Fibroblast of the conjunctiva (primary cell): ENCODE measurements around the gene DNAJA3.

Experiments
- DNase-seq: peaks from one replicate; pipeline ENCODE4 v3.0.0-alpha.2; 2010; ENCODE audit warnings: low read depth

DNAJA3 gene

DNA sequence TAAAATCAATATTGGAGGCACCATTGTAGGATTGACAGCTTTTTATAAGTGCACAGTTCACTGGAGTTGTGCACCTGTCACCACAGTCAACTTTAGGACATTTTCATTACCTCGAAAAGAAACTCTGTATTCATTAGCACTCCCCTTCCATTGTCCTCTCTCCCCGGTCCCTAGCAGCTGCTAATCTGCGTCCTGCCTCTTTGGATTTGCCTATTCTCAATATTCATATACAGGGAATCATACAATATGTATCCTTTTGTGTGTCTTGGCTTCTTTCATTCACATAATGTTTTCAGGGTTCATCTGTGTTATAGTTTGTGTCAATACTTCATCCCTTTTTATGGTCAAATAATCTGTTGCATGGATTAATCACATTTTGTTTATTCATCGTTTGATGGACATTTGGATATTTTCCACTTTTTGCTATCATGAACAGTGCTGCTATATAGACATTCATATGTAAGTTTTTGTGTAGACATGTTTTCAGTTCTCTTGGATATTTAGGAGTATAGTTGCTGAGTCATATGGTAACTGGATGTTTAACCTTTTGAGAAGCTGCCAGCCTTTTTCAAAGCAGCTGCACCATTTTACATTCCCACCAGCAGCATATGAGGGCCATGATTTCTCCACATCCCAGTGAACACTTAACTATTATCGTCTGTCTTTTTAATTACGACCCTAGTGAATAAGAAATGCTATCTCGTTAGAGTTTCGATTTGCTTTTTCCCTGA, 9.8 kb downstream of the DNAJA3 start:
- no peak for DNase-seq

DNA sequence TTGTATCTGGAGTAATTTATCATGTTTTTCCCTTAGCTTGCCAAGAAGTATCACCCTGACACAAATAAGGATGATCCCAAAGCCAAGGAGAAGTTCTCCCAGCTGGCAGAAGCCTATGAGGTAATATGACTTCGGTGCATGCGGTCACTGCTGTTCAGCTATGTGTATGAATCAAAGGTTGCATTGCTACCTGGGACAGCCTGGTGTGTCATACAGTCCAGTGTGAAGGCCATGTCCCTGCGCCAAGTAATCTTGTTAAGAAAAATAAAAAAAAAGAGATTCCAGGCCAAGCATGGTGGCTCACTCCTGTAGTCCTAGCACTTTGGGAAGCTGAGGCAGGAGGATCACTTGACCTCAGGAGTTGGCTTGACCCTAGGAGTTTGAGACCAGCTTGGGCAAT, 11.7 kb downstream of the DNAJA3 start:
- no peak for DNase-seq

DNA sequence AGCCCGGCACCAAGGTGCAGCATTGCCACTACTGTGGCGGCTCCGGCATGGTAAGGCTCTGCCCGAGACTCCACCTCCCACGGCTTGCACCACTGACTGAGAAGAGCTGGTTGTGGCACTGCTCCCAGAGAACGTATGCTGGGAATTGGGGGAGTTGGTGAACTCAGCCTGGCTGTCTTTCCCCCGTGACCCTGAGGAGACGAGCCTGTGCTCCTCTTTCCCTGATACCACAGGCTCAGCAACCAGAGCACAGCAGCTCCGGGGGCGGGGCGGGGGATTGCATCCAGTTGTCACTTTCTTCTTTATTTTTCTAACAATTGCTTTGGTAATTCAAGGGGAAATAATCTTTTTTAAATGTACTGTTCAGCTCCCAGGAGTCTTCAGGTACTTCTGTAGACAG, 16.7 kb downstream of the DNAJA3 start:
- no peak for DNase-seq

DNA sequence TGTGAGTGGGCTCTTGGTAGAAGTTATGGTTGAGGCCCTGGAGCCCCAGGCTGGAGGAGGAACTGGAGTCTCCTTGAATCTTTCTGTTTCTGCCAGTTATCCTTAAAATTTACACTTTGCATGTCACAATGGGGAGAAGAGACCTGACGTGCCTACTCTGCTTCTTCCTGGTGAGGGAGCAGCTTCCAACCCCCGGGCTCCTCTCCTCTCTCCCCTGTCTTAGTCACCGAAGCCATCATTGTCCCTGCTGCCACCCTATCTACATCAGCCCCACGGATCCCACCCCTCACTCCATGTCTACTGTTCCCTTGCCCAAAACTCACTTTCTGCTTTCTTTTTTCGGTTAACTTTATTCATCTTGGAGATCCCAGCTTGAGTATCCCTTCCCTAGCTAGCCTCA, 17.6 kb downstream of the DNAJA3 start:
- no peak for DNase-seq

DNA sequence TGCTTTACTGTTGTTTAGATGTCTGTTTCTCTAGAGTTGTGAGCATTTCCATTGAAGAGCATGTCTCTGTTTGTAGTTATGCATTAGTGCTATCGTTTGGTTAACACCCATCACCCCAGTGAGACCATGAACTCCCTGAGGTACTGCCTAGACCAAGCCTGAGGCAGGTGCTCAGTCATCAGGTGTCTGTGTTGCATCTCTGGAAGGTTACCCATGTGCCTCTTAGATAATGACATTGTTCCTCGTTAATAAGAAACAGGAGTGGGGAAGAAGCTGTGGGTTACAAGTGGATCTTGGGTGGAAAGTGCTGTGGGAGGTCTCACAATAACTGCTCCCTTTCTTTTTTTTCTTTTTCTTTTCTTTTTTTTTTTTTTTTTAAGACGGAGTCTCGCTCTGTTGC, 18.3 kb downstream of the DNAJA3 start:
- no peak for DNase-seq

DNA sequence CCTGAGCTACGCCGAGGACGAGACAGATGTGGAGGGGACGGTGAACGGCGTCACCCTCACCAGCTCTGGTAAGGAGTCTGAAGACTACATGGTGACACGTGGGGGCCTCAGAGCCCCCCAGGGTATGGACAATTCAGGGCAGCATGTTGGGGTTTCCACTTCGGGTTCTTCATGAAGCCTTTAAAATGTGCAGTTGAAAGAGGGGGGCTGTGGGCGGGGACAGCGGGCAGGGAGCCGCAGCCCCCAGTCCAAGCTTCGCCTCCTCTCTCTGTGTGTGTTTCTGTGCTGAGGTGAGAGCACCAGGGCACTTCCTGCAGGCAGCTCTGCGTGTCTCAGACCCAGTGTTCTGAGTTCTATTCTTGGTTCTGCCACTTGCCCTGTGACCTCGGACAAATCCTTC, 24.8 kb downstream of the DNAJA3 start:
- DNase-seq, result no peak

DNA sequence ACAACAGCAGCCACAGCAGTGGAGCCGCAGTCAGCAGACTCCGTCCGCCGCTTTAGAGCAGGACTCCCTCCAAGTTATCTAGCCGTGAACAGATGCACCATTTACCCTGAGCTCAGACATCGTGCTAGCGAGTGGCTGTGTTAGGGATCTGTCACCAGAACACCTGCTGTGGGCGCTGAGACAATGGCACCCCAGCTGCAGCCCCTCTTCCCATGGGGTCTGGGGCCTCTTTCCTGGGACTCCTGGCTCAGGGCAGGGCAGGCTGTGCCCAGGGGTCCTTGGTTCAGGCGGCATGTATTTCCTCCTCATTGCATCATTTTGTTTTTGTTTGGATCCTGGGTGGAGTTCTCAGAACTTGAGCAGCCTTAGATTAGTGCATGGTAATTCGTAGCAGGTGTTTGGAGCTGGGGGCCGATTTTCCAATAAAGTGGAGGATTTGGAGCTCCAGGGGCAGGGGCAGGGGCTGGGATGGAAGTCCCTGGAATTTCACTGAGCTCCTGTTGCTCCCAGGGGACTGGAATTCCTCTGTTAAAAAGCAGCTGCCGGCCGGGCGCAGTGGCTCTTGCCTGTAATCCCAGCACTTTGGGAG, 25.4 kb downstream of the DNAJA3 start:
- peak; percentile 68 for DNase-seq

DNA sequence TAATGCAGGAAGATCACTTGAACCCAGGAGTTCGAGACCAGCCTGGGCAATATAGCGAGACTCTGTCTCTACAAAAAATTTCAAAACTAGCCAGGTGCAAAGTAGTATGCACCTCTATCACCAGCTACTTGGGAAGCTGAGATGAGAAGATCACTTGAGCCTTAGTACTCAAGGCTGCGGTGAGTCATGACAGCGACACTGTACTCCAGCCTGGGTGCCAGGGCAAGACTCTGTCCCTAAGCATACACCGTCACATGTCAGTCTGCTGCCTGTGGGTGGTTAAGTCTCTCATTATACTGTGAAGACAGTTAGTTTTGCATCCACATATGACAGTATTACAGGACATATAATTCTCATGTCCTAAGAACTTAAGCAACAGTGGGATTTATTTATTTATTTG, 27.0 kb downstream of the DNAJA3 start:
- DNase-seq, result no peak

DNA sequence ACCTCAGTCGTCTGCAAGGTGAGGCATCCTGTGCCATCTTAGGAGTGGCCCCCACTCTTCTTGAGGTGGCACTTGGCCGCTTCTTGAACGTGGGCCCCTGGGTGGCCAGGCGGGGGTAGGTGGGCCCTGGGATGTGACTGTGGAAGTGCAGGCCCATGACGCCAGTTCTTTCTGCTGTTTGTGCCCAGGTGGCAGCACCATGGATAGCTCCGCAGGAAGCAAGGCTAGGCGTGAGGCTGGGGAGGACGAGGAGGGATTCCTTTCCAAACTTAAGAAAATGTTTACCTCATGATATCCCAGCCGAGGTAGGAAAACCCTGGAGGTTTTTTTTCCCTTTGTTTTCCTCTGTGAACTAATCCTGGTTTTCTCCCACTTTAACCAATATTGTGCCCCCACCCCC, 29.0 kb downstream of the DNAJA3 start:
- no peak for DNase-seq

DNA sequence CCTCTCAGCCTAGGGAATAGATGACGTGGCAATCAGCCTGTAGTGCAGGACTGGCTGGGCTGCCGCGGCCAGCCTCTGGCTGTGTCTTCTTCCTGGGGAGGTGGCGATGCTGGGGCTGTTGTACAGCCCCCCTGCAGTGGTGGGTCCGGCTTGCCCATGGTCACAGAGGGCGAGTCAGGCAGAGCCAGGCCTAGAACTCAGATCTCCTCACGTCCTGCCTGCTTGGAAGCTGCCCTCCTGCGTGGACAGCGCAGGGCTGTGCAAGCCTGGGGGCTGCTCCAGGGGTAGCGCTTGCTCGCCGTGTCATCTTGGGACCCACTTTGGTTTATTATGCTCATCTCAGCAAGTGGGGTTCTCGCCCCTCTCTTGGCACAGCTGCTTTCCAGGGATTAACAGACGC, 29.4 kb downstream of the DNAJA3 start:
- DNase-seq, result no peak

DNA sequence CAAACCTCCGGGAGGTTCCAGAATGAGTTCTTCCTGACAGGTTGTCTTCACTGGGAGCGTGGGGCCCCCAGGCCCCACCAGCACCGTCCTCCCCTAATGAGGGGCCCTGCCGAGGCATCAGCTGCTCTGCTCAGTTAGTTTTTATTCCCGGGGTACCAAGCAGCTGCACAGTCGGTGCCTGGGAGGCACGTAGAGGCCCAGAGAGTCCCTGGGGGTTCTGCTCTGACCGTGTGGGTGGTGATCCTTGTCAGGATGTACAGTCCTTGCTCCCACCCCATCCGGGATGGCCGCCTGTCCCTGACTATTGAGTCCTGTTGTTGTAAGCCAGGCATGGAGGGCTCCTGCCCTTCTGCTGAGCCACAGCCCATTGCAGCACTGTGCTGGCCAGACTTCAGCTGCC, 30.3 kb downstream of the DNAJA3 start:
- no peak for DNase-seq

DNA sequence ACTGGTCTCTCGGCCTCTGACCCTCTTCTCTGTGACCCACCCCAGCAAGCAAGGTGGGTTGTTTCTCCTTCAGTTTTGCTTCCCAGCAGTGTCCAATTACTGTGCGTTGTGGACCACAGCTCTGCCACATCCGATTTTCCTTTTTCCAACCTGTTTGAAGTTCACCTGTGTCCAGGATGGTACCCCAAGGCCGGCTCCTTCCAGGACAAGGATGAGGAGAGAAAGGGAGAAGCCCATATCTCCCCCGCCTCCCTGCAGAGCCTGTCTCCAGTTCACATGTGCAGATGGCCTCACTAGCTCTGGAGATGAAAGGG, 35.2 kb downstream of the DNAJA3 start:
- no peak for DNase-seq

DNA sequence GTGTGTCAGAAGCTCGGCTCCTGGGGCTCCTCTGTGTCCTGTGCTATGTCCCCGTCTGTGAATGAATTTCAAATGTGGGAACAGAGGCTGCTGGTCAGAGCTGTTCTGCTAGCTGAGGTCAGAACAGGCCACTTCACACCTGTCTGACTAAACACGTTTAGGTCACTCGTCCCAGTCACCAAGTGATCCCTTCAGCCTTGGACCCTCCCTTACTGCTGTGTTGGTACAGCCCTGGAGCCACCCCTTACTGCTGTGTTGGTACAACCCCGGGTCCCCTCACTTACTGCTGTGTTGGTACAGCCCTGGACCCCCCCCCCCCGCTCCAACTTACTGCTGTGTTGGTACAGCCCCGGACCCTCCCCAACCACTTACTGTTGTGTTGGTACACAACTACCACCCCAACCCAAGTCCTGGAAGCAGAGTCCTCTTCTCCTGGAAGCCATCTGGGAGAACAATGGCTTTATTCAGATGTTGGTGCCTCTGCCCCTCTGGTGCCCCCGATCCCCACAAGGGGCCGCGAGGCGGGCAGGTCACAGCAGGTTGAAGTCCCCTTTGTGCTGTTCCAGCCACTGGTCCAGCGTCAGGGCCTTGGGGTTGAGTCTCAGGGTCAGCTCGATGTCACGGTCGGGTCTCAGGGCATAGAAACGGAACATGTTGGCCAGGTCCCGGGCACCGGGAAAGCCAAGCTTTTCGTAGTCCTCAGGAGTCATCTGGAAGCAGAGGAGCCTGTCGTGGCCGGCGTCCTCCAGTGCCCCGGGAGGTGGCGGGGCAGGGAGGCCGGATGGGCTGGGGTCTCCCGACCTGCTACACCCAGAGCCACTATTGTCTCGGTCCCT, 35.8 kb downstream of the DNAJA3 start:
- DNase-seq, result no peak

DNA sequence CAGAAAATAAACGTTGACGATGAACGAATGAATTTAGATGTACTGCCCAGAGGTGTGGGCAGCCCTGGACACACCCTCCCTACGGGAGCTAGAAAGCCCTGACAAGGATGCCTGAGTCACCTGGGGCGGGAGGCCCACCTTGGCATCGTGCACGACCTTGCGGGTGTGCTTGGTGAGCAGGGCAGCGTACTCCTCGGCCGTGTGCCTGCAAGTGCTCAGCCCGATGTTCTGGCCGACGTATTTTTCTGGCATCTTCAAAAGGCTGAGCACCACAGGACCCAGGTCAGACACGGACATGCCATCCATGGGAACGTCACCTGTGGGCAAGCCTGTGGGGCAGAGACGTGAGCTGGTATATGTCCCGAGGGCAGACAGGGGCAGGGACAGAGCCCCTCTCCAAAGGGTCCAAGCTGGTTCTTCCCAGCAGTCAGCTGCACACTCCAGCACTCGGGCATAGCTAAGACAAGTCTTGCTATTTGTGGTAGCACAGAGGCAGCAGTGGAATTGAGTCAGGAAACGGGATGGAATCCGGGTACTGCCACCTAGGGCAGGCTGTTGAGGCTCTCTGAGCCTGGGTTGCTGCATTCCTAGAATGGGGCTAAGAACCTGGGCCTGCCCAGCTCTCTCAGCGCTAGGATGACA, 38.0 kb downstream of the DNAJA3 start:
- DNase-seq, result no peak

DNA sequence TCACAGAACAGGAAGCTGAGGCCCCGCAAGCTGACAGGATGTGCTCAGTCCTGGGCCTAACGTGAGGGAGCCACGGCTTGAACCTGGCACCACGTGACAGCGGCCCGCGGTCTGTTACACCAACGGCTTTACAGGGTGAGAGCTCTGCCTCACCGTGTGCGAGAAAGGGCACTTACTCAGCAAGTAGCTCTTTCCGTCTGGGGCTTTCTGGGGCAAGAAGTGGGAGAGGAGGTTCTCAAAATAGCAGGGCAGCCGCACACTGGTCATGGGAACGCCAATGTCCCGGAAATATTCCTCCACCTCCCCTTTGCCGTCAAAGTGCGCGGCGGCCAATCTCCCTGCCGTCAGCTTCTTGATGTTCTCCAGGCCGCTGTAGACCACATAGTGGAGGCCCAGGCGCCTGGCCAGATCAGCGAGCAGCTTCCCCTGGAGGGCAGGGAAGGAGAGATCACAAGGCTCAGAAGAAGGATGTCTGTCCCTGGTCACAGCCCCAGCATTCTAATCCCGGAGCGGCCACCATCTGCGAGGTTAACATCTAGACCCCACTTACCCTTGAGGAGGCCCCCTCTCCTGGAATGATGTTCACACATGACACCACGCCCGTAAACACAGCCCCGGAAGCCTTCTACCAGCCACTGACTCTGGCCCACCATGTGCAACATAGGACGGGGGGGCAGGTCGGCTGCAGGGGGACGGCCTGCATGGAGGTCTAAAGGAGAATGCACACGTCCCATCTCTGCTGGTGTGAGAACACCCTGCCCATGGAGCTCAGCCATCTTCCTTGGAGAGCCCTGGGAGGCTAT, 40.5 kb downstream of the DNAJA3 start:
- DNase-seq, result no peak

DNA sequence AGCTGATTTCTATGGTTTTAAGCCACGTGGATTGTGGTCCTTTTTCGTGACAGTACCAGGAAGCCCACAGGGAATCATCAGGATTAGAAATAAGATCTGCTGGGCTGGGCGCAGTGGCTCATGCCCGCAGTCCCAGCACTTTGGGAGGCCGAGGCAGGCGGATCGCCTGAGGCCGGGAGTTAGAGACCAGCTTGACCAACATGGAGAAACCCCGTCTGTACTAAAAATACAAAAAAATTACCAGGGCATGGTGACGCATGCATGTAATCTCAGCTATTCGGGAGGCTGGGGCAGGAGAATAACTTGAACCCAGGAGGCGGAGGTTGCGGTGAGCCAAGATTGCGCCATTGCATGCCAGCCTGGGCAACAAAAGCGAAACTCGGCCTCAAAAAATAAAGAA, 42.2 kb downstream of the DNAJA3 start:
- DNase-seq, result no peak

DNA sequence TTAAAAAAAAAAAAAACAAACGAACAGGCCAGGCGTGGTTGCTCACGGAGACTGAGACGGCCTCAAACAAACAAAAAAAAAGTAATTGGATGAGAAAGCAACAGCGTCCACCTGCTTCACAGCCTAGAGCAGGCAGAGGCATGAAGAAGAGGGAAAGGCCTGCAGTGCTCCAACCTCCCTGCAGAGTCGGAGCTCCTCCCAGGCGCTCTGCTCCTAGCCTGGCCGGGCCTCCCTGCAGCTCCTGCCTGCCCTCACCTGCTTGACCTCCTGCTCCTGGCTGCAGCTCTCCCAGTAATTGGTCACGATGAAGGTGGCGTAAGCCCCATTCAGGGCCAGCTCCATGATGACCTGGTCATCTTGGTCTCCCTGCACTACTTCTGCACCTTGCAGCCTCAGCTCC, 43.3 kb downstream of the DNAJA3 start:
- DNase-seq, result no peak

DNA sequence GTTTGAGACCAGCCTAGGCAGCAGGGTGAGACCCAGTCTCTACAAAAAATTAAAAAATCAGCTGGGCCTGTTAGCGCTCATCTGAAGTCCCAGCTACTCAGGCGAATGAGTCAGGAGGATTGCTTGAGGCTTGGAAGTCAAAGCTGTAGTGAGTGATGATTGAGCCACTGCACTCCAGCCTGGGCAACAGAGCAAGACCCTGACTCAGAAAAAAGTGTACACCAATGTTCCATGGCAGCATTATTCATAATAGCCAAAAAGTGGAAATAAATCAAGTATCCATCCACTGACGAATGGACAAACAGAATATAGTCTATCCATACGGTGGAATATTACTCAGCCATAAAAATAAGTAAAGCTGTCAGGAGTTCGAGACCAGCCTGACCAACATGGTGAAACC, 46.2 kb downstream of the DNAJA3 start:
- no peak for DNase-seq

DNA sequence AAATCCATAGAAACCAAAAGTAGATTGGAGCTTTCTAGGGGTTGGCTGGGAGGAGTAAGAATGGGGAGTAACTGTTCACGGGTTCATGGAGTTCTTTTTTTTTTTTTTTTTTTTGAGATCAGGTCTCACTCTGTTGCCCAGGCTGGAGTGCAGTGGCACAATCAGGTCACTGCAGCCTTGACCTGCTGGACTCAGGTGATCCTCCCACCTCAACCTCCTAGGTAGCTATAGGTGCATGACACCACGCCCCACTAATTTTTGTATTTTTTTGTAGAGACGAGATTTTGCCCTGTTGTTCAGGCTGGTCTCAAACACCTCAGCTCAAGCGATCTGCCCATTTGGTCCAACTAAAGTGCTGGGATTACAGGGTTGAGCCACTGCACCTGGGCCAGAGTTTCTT, 47.2 kb downstream of the DNAJA3 start:
- DNase-seq, result no peak

DNA sequence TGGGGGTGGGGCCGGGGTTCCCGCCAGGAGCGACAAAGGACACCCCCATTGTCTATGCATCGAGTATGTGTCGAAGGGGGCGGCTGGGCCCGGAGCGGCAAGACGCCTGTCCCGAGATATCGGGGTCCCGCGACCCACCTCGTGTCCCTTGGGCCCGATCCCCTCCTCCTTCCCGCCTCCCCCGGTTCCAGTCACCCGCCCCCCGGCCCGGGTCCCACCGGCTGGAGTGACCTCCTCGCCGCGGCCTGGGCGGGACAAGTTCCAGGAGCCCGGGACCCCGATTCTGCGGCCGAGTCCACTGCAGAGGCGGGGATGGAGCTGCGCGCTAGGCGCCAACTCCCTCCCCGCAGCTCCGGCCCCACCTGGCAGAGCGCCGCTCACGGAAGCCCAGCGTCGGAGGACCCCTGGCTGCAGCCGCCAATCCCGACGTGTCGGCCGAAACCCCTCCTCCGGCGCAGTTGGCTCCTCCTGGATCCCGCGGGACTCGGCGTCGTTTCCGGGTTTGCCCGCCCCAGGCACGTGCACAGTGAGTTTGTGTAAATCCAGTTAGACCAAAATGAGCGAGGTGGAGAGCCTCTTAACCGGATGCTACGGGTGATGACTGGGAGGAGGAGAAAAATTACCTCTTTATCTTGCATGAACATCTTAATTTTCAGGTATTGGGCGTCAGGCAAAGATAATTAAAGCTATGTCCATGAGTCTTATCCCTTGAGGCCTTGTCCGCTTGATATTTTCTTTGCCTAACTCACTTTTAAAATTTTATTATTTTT, 48.7 kb downstream of the DNAJA3 start, which contains the start of gene NMRAL1:
Gene NMRAL1, minus strand, starts transcription at position 434 of the 770 bp plus-strand sequence. CDS start 493 bp downstream, outside the sequence.
- peak; percentile 82 for DNase-seq
